GM19468 (cell line): ENCODE measurements around the gene TXNDC15.
"Not testable (repeated sequence)": the region's sequence is repeated elsewhere in the genome, so short reads cannot be mapped to it uniquely, and the experiment has no call there.

Experiments
- ATAC-seq: cut with Tn5 transposase; IDR thresholded peaks from one replicate; pipeline ENCODE4 v1.9.1; 2021; ENCODE audit warnings: mild to moderate bottlenecking, moderate library complexity, moderate number of reproducible peaks; ENCODE audit not compliant: unreplicated experiment; ENCODE audit errors: extremely low read depth

The TXNDC15 gene

GRCh38 chr5:134873987-134874830 is at the start of gene TXNDC15:
Gene TXNDC15 (plus strand): TSS chr5:134874371. CDS start chr5:134874428, 57 bp downstream.
- ATAC-seq: peak; percentile 65

- no peak for ATAC-seq
Observed at GRCh38 chr5:134824681-134825080, 49.5 kb upstream of the TXNDC15 start.

- ATAC-seq: no peak
Observed at GRCh38 chr5:134825212-134825611, 49.0 kb upstream of the TXNDC15 start.

GRCh38 chr5:134833340-134834032 is 40.7 kb upstream of the TXNDC15 start:
- no peak for ATAC-seq

GRCh38 chr5:134835623-134836022 is 38.5 kb upstream of the TXNDC15 start:
- ATAC-seq: no peak

GRCh38 chr5:134837530-134838181 is 36.5 kb upstream of the TXNDC15 start:
- ATAC-seq: no peak

- not testable (repeated sequence) for ATAC-seq
Observed at GRCh38 chr5:134838361-134838760, 35.8 kb upstream of the TXNDC15 start.

GRCh38 chr5:134840811-134841210 is 33.4 kb upstream of the TXNDC15 start:
- no peak for ATAC-seq

GRCh38 chr5:134844252-134844651 is 29.9 kb upstream of the TXNDC15 start:
- ATAC-seq: no peak

- ATAC-seq: no peak
Observed at GRCh38 chr5:134845335-134845851, 28.8 kb upstream of the TXNDC15 start.

- ATAC-seq: peak; percentile 92
Observed at GRCh38 chr5:134845852-134846640, 28.1 kb upstream of the TXNDC15 start, which contains the start of gene C5orf24. Gene C5orf24 (plus strand): TSS chr5:134845968. CDS start chr5:134854901, 8,933 bp downstream.

- ATAC-seq: no peak
Observed at GRCh38 chr5:134846641-134846960, 27.6 kb upstream of the TXNDC15 start.

- ATAC-seq: not testable (repeated sequence)
Observed at GRCh38 chr5:134849434-134849933, 24.7 kb upstream of the TXNDC15 start.

GRCh38 chr5:134851307-134851923 is 22.8 kb upstream of the TXNDC15 start:
- no peak for ATAC-seq

GRCh38 chr5:134856465-134856864 is 17.7 kb upstream of the TXNDC15 start:
- ATAC-seq: not testable (repeated sequence)

GRCh38 chr5:134857401-134857800 is 16.8 kb upstream of the TXNDC15 start:
- ATAC-seq: no peak

GRCh38 chr5:134864707-134865106 is 9.5 kb upstream of the TXNDC15 start:
- ATAC-seq: no peak

GRCh38 chr5:134873494-134873893 is 677 bp upstream of the TXNDC15 start:
- ATAC-seq: no peak
